ENCODE measurements around the gene HTR2B. TPM values are rescaled to one million over a fixed set of nuclear protein-coding genes. Genes with fewer than 3 reads are reported as not detected.
A peak's percentile ranks its signal among the peaks of the same experiment; 100 is the strongest.

Gene HTR2B
- total RNA-seq, 4 donors from 2014 or later: 0.09 TPM; not detected in 3

- intact Hi-C loops (cut with DNase I; ENCODE audit: low total_unique reads): loop anchor here (5.0 kb wide), 2 partner anchors 92 to 352 kb away; no protein-coding TSS in a partner anchor
- ATAC-seq (no peak), DNase-seq (no peak)
- no peaks in the 10 kb centered on the region for H3K9me3 ChIP-seq
- H3K27ac ChIP-seq: peak overlapping the region in 1 of 4 donors; percentile 8
- in situ Hi-C loops (cut with MboI; ENCODE audit: low sequenced_read_pairs in 4 of 4): loop anchor here (10.0 to 25.0 kb wide), 4 partner anchors 312 to 362 kb away; partner anchors contain the start of gene NCL (in 1 of the 4)
- no peak for TF ChIP-seq POLR2A (IDR thresholded peaks at IDR 0.05)
- peak in 1 of 5 experiments; percentile 18 for TF ChIP-seq CTCF (IDR thresholded peaks at IDR 0.05 in 4 of 5, conservative IDR thresholded peaks at IDR 0.05 in 1 of 5)
- H3K4me1 ChIP-seq: no peaks in the 10 kb centered on the region
- H3K36me3 ChIP-seq: peaks cover 0 to 55% of the 10 kb centered on the region in 2 donors
- no peak overlapping the region for H3K4me3 ChIP-seq
- H3K27me3 ChIP-seq: no peaks in the 10 kb centered on the region
Observed at GRCh38 chr2:231099918-231100317, 24.9 kb downstream of the HTR2B start.

GRCh38 chr2:231094736-231095346 lies 30.0 kb downstream of the HTR2B start:
- Histone ChIP-seq H3K4me1 (peaks cover 0 to 4% of the 10 kb centered on the region in 2 donors), H3K36me3 (peaks cover 0 to 68% of the 10 kb centered on the region in 2 donors)
- in situ Hi-C loops (cut with MboI; ENCODE audit: low sequenced_read_pairs in 4 of 4): no loop called here

DNA sequence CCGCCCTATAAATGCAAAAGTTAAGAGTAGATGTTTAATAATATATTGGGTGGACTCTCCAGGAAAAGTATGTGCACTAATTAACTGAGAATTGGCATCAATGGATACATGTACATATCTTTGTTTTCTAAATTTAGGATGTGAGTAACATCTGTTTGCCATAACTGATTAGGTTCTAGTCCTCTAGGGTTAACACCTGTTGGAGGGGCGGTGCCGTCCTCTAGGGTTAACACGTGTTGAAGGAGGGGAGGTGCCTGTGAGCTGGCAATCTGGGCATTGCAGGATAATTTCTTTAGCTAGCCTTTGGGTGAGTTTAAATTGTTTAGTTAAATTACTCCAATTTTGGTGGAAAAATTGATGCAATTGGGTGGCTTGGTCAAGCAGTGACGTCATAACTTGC lies 30.9 kb downstream of the HTR2B start:
- H3K27ac ChIP-seq: no peak overlapping the region
- no peak for TF ChIP-seq POLR2A (IDR thresholded peaks at IDR 0.05)
- no peak for TF ChIP-seq CTCF (IDR thresholded peaks at IDR 0.05 in 4 of 5, conservative IDR thresholded peaks at IDR 0.05 in 1 of 5)
- H3K36me3 ChIP-seq: peaks cover 0 to 68% of the 10 kb centered on the region in 2 donors
- no peak for ATAC-seq
- no peak overlapping the region for H3K4me3 ChIP-seq
- H3K4me1 ChIP-seq: peaks cover 0 to 4% of the 10 kb centered on the region in 2 donors
- in situ Hi-C loops (cut with MboI; ENCODE audit: low sequenced_read_pairs in 4 of 4): no loop called here
- H3K27me3 ChIP-seq: no peaks in the 10 kb centered on the region
- intact Hi-C loops (cut with DNase I; ENCODE audit: low total_unique reads): no loop called here
- no peaks in the 10 kb centered on the region for H3K9me3 ChIP-seq
- DNase-seq: no peak

More at GRCh38 chr2:231094736-231095346, 30.0 kb downstream of the HTR2B start:
- Histone ChIP-seq H3K27ac (no peak overlapping the region), H3K9me3 (no peaks in the 10 kb centered on the region), H3K27me3 (no peaks in the 10 kb centered on the region), H3K4me3 (no peak overlapping the region)
- DNase-seq (no peak), ATAC-seq (no peak)
- intact Hi-C loops (cut with DNase I; ENCODE audit: low total_unique reads): no loop called here
- TF ChIP-seq CTCF (IDR thresholded peaks at IDR 0.05 in 4 of 5, conservative IDR thresholded peaks at IDR 0.05 in 1 of 5) (no peak), POLR2A (IDR thresholded peaks at IDR 0.05) (no peak)

GRCh38 chr2:231088754-231089153 lies 36.1 kb downstream of the HTR2B start:
- DNase-seq (no peak), ATAC-seq (no peak)
- H3K4me1 ChIP-seq: peaks cover 0 to 1% of the 10 kb centered on the region in 2 donors
- no peaks in the 10 kb centered on the region for H3K9me3 ChIP-seq
- no peak overlapping the region for H3K27ac ChIP-seq
- in situ Hi-C loops (cut with MboI; ENCODE audit: low sequenced_read_pairs in 4 of 4): no loop called here
- H3K36me3 ChIP-seq: peaks cover 7 to 97% of the 10 kb centered on the region in 2 donors
- no peak for TF ChIP-seq CTCF (IDR thresholded peaks at IDR 0.05 in 4 of 5, conservative IDR thresholded peaks at IDR 0.05 in 1 of 5)
- no peak for TF ChIP-seq POLR2A (IDR thresholded peaks at IDR 0.05)
- no peak overlapping the region for H3K4me3 ChIP-seq
- intact Hi-C loops (cut with DNase I; ENCODE audit: low total_unique reads): no loop called here
- H3K27me3 ChIP-seq: no peaks in the 10 kb centered on the region

Measured in gastrocnemius medialis (tissue), 4 donors.